ENCODE measurements around the gene ITIH3.

DNA sequence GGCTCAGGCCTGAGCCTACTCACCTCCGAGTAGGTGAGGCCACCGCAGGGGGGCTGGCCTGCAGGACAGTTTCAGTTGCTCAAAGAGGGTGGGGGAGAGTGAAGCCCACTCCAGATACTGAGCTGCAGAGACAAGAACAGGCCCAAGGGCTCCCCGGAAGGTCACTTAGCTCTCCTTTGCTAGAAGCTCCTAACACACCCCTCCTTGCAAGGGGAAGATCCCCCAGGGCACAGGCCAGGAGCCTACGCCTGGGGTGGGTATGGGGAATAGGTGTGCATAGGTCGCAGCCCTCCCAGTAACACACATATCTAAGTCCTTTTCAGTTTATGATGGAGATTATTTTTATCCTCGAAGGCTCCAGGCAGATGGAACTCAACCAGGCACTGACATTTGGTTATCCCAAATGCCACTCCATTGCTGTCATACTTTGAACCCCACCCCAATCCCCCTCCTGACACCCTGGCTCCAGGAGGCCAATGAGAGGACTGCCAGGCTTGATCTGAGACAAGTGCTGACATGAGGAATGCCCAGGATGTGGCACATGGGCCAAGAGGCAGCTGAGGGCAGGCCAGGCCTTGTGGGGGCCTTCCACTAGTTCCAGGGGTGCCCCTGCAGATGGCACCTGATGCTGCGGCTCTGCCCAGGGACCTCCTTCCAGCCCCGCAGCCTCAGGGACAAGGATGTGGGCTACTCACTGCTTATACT lies 41.3 kb downstream of the ITIH3 start:
- no peak for TF ChIP-seq CTCF (IDR thresholded peaks at IDR 0.05)
- no peak for TF ChIP-seq POLR2A (IDR thresholded peaks at IDR 0.05)
